ENCODE data around the gene R3HDML.

DNA sequence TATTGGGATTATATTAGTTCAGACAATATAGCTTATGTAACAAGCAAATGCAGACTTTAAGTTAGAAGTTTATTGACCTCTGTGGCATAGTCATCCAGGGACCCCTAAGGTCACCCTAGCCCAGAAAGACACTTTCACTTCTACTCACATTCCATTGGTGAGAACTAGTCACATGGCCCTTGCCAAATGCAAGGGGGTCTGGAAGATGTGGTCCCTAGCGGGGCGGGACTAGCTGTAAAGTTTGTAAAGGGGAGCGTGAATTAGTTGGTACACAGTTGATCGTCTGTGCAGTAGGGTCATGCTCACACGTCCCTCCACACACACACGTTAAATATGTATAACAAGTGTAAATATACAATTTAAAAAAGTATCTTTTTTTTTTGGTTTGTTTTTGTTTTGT is 27.9 kb downstream of the R3HDML start:
- no peak for TF ChIP-seq CTCF (IDR thresholded peaks at IDR 0.05)
- no peak for TF ChIP-seq POLR2A (IDR thresholded peaks at IDR 0.05)
